Fibroblast of gingiva (primary cell): ENCODE data around the gene PKD1L1.
"Not testable (repeated sequence)": the region's sequence is repeated elsewhere in the genome, so short reads cannot be mapped to it uniquely, and the experiment has no call there.

Experiments used
- DNase-seq: peaks from one replicate; pipeline ENCODE4 v3.0.0-alpha.2; 2011; ENCODE audit warnings: low read depth

PKD1L1 gene

DNA sequence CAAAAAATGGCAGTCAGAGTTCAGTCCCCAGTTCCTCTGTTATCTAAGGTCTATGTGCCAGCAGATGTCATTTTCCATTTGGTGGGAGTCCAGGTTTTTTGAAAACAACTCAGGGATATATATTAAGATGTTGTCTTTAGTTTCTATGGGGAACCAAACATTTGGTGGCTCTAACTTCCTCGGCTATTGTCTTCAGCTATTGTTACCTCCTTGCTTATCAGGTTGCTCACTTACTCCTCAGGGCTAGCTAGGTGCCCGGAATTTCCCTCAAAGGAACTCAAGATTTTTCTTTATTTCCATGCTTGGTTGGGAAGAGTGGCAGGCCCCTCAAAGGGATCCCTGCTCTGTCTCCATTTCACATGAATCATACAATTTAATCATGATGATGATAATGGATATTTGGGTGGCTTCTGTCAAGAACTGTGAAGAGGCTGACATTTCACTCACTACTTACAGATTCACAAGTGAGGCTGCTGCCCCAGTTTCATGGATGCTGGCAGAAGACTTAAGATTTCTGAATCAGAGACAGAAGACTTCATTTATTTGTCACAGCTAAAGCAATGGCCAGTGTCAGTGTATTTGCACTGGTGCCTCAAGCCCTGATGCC lies 182.8 kb downstream of the PKD1L1 start:
- DNase-seq = no peak

DNA sequence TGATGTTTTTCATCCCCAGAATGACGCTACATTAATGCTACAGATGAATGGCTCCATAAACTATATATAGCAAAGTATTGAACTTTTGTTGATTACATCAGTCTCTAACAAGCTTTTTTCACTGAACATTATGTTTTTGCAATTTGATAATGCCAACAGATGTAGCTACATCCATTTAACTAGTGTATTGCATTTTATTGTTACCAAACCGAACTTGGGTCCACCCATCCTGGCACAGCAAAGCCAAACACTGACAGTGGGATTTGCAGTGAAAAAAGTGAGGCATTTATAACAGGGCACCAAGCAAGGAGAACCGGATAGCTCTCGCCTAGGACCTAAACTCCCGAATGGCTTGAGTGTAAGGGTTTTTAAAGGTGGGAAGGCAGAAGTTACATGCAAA lies 183.5 kb downstream of the PKD1L1 start:
- DNase-seq = peak; percentile 85

DNA sequence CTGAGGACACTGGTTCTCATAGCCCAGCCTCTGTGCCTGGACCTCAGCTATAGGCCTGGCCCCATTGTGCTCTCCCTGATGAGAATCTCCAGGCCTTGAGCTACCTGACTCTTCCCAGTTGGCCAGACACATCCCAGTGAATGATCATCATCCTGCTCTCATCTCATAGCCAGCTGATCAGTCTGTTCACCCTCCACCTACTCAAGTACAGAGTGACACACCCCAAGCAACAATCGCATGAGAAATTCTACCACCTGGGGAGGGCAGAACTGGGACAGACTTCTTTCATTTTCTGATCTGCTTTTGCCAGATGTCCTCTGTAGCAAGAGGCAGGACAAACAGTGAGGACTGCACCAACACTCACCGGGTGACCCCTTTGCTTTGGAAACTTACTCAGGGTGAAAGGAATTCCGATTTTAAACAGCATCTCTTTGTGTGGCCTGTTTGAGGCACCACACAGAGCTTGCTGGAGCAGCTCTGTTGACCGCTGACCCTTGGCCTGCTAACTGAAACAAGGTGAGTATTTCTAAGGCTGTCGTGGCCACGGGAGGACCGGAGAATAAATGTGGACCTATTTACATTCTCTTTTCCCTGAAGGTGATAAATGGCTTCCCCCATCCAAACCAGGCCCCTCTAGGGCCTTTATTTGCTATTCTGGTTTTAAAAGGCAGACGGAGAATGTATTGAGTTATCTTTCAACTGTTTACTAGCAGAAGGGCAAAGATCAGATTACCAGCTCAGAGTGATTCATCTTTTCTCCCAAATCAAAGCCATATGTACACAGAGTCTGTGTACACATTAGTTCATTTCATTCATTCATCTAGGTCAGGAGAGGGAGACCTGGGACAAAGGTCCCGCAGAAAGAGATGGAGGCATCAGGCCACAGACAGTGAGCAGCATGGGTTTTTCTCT lies 184.9 kb downstream of the PKD1L1 start:
- peak; percentile 88 for DNase-seq

DNA sequence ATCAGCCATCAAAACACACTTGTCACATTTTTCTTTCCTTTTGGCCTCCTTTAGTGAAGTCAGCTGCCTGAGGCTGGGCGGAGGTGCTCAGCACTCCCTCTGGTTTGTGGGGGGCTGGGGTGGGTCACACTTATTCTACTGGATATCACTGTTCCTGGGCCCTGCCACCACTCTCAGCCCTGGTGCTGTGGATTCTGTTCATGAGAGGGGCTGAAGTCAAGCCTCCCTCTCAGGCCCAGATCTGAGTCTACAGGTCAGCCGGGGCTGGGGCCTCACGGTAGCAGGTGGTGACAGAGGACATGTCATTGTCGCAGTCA lies 185.6 kb downstream of the PKD1L1 start:
- no peak for DNase-seq

DNA sequence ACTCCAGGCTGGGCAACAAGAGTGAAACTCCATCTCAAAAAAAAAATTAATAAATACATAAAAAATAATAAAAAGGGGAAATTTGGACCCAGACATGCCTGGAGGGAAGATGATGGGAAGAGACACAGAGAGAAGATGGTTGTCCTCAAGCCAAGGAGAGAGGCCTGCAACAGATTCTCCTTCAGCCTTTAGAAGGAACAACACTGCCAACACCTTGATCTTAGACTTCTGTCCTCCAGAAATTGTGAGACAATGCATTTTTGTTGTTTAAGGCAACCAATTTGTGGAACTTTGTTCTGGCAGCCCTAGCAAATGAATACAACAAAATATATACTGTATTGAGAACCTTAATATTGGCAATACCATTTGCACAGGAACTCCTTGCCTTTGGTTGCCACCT lies 186.1 kb downstream of the PKD1L1 start:
- DNase-seq = no peak

DNA sequence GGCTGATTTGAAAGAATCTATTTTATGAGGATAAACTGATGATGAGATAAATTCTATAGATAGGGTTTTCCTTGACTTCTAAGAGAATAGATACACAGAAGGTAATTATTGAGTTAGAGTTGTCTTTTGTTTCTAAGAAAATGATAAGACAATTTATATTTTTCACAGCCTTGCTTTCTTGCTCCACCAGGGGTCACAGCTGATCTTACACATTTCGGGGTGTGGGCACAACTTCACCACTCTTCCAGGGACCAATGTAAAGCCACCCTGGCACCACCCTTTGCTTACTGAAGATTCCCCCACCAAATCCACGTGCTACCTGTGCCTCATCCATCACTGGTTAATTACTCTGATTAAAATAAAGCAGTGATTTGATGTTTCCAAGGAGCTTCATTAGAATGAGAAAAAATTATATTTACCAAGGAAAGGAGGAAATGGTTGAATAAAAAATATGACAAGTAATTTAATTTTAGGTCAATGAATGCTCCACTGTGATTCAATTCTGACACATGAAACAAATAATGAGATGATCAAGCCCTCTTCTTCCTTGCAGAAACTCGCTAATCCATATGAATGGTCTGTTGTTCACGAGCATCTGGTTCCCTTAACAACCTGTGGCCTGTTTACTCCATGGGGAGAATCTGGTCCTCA lies 189.1 kb downstream of the PKD1L1 start:
- peak; percentile 23 for DNase-seq

DNA sequence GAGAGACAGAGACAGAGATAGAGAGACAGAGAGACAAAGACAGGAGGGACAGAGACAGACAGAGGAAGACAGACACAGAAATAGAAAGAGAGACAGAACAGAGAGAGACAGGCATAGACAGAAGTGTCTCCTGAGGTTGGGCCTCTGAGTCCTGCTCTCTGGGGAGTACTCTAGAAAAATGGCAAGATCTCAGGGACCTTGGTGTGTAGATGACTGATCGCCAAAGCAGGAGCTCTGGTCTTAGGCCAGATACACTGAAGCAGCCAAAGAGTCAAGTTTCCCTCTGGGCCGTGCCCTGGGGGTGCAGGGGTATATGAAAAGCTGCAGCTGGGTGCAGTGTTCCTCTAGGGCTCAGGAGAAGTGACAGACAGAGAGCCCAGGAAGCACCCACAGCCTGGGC lies 189.7 kb downstream of the PKD1L1 start:
- DNase-seq = peak; percentile 75

DNA sequence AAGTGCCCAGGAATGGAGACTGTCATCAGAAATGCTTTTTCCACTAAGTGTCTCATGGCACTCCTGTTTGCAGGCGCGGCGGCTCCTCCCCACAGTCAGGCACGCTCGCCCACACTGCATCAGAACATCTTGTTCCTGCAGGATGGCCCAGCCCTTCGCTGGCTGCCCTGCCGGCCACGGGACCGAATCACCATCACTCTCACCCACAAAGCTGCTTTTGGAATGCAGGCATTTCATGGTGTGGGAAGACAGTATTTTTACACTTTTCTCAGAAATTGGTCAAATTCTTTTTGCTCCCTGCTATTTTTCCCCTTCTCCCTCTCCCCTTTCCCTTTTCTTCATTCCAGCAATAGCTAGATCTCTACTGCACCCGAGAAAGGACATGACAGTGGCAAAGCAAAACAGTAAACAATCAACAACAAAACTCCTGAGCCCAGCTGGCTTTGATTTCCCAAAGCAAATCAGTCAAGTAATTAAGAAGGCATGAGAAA lies 190.3 kb downstream of the PKD1L1 start:
- peak; percentile 97 for DNase-seq

DNA sequence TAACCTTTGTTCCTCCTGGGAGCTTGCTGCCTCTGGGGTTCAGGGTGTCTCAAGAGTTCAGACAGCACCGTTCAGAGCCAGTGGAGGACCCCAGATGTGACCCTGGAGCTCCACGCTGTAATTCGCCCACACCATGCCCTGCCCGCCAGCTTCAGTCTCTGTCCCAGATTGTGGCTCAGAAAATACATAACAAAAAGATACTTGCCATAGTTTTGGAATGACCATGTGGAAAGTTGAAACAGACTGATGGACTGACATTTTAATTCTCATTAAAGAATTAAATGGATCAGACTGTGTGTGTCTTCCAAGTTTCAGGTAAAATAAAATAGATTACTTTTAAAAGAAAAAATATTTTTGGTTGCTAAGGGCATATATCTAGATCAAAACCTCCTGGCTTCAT lies 191.6 kb downstream of the PKD1L1 start:
- no peak for DNase-seq

DNA sequence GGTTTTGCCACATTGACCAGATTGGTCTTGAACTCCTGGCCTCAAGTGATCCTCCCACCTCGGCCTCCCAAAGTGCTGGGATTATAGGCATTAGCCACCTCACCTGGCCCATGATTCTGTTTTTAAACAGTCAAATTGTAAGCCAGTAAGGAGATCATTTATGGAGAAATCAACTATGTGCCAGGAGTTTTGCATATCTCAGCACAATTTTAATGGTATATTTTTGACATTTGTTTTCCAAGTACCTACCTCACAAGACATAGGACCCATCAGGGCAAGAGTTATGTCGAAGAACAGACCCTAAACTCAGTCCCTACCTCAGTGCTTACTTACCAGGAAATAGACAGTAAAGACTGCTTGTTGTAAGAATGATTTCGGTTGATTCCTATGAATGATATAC lies 193.0 kb downstream of the PKD1L1 start:
- no peak for DNase-seq

DNA sequence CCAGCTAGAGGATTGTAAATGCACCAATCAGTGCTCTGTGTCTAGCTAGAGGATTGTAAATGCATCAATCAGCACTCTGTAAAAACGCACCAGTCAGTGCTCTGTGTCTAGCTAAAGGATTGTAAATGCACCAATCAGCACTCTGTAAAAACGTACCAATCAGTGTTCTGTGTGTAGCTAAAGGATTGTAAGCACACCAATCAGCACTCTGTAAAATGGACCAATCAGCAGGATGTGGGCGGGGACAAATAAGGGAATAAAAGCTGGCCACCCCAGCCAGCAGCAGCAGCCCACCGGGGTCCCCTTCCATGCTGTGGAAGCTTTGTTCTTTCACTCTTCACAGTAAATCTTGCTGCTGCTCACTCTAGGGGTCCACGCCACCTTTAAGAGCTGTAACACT lies 196.5 kb downstream of the PKD1L1 start:
- DNase-seq = not testable (repeated sequence)

DNA sequence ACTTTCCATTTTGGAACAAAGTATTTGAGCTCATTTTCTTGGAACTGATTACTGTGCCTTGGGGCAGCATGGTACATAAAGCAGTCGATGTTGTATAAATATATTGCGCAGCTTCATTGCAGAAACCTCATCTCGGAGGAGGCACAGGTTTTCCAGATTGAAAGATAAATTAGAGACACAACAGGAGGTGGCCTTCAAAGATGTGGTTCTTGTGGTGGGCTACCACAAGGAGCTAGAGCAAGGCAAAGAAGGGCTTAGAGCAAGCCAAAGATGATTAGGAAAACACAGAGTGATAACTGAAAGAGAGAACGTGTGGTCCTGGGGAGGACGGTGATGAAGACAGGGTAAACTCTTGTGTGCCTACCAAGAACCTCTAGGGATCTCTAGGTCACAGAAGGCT lies 197.2 kb downstream of the PKD1L1 start:
- no peak for DNase-seq

DNA sequence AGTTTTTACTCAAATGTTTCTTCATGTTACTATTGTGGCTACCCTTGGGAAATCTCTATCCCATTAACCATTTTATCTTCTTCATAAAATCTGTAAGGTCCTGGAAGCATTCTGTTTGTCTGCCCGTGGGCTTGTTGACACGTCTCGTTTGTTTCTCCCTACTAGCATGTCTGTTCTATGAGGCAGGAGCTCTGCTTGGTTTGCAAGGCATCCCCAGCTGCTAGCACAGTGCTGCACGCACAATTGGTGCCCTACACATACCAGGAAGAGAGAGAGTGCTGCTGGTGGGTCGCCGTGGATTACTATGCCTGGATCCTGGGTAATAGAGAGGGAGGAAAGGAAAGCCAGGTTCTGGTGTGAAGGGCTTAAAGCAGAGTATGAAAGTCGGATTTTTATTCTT lies 200.2 kb downstream of the PKD1L1 start:
- DNase-seq = no peak

DNA sequence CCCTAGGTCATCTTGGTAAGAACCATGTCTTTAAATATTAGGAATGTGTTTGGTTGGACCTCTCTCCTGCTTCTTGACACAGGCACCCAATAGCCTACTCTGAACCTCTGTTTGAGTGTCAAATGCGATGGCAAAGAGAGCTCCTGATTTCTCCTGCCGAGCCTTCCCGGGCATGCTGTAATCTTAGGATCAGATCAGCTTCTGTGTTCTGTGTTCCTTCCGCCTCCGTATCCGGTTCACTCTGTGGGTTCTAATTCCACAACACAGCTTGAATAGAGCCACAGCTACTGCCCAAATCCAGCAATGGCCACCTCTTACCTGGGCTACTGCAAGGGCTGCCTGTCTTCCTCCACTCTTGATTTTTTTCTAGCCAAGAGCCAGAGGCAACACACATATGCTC lies 201.1 kb downstream of the PKD1L1 start:
- no peak for DNase-seq

DNA sequence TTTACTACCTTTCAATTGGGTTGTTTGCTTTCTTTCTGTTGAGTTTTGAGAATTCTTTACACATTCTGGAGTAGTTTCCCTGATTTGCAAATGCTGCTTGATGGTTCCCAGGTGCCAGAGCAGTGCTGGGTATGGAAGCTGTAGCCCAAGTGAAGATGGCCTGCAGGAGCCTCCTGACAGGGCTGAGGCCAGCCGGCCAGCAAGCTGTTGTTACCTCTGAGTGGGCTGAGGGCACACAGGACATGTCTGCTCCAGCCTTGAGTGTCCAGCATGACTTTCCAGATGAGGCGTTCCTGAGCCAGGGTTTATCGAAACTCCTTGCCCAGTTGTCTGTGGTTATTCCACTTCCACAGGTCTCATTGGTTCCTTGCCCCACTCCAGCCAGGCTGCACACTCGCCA lies 201.8 kb downstream of the PKD1L1 start:
- no peak for DNase-seq

DNA sequence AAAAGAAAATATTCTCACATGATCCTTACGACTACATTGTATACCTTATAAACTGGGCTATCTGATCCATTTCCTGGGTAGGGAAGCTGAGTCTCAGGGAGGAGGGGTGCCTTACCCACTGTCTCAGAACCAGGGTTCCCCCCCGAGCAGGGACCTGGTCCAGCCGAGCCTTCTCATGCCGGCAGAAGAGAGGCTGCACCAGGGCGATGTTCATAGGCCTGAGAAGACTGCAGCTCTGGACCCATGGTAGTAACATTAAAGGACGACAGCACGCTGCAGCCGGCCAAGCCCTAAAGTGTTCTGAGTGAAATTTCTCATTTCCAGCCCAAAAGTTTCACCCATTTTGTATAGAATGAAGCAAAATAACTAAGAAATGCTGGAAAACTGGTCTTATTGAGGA lies 203.4 kb downstream of the PKD1L1 start:
- DNase-seq = no peak

DNA sequence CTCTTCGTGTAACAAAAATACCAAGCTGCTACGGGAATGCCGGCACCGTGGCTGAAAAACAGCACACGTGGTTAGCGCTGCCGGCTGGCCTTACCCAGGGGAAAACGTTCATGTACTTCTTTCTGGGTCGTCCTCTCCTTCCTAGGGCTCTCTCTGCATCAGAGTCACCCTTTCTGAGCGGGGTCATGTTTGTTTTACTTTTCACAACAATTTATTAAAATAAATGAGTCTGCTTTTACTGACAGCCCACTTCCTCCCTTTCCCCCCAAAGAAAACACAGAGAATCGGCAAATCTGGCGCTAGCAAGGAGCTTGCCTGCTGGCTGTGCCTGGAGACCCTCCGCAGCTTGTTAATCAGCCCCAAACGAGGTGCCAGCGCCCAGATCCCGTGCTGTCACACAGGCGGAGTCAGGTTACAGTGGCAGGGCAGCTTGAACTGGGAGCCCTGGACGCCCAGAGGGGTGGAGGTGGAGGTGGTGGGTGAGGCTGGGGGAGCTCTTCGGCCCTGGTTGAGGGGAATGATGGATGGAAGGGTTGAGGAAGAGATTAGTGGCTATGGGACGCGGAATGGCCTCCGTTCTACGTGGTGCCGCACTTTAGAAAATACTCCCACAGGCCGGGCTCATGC lies 204.2 kb downstream of the PKD1L1 start:
- DNase-seq = no peak

DNA sequence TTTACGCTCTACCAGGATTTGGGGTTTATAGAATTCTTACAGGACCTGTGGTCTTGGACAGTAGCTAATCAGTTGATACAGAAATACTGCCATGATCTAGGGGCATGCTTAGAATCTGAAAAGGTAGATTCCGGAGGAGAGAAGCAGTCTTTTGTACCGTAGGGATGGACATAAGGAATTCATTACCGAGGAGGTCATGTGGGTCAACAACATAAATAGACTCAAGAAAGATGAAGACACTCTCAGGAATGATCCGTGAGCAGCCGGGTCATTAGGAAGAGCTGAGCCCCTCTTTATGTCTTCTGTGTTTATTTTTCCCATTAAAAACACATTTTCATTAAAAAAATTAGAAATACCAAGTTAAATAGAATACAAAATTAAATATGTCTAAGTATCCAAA lies 206.3 kb downstream of the PKD1L1 start:
- DNase-seq = no peak

DNA sequence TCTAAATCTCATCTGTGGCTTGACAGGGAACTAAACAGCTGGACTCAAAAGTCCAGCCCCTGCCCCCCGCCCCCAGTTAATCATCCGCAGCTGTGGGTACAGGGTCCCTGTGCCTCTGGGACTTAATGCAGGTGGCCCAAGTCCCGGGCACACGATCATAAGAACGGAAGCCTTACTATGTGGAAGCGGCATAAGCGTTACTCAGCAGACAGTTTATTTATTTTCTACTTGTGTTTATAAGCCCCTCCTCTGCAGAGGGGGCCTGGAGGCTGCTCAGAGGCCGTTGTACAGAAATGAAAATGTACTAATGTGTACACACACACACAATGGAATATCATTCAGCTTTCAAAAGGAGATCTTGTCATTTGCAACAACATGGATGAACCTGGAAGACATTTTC lies 208.4 kb downstream of the PKD1L1 start:
- no peak for DNase-seq

DNA sequence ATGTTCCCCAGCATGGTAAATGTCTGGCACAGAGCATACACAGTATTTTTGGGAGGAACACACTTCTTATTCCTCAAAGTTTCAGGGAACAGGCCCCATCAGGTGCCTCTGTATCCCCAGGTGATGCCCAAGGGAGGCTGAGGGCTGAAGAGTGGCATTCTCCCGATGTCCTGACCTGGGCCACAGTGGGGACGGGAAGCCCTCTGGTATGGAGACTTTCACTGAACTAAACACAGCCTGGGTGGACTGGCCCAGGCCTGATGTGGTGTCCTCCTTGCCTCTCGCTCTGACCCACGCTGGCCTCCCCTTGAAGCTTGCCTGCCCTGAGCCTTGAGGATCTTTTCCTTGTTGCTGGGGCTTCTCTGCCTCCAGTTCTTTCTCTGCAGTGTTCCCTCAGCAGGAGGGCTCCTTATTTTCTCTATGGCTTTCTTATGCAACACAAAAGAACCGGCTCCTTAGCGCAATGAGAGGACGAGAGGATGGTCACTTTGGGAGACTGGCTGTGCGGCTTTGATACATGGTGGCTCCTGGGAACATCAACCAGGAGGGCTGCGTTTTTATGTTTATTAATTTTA lies 208.9 kb downstream of the PKD1L1 start:
- DNase-seq = no peak

DNA sequence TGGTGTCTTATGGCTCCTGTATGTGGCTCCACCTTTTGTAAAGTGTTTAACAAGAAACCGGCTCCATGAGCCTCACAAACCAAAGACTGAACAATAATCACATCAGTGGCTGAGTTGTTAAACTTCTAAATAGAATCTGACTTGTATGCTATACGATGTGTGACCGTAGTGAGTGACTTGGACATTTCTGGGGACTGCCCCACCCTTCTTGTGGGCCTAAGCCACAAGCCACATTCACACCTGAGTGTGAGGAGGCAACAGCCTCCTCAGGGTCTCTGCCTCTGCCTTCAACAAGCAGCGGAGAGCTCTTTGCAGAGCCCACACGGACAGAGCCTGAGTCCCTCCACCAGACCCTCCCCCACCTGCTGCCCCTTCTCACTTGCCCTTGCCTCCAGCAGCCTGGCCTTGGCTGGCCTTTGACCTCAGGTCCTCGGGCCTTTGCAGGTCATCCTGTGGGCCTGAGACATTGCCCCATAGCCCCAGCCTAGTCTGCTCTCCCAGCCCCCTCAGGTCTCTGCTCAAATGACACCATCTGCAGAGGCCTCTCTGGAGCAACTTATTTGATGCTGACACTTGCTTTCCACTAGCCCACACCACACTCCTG lies 209.6 kb downstream of the PKD1L1 start:
- DNase-seq = no peak

DNA sequence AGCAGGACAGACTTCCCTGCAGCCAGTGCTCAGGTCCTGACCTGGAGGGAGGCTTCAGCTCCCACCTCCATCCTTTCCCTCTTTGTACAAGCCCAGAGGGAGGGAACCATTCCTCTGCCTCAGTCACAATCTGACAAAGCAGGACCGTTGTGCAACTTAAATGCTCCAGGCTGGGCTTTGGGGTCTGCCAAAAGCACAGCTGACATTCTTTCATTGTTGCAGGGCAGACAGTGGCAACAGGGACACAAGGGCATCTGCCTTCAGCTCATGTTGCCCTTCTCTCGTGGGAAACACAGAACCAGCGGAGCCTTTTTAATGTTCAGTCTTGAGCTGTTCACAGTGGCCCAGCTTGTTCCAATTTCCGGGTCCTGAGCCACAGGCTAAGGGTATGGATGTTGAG lies 210.7 kb downstream of the PKD1L1 start:
- no peak for DNase-seq
